GM21619 (cell line): ENCODE data around the gene U2AF2.
"Not testable (repeated sequence)": the region's sequence is repeated elsewhere in the genome, so short reads cannot be mapped to it uniquely, and the experiment has no call there.

Experiments used
- ATAC-seq: cut with Tn5 transposase; IDR thresholded peaks from one replicate; pipeline ENCODE4 v1.9.1; 2021; ENCODE audit not compliant: unreplicated experiment

The U2AF2 gene

DNA sequence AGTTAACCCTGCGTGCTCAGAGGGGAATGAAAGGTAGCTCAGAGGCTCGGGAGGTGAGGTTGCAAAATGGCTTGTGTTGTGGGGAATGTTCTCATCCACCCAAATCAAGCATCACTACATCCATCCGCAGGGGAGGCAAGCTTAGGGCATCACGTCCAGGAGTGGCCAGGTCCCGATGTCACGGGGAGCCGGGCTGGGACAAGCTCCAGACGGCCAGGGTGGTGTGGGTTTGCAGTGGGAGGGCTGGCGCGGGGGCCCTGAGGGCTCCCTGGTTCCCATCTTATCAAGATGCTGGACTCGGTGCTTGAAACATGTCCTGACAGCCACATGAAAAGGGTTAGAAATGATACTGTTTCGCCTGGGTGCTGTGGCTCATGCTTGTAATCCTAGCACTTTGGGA, 46.0 kb downstream of the U2AF2 start:
- no peak for ATAC-seq

DNA sequence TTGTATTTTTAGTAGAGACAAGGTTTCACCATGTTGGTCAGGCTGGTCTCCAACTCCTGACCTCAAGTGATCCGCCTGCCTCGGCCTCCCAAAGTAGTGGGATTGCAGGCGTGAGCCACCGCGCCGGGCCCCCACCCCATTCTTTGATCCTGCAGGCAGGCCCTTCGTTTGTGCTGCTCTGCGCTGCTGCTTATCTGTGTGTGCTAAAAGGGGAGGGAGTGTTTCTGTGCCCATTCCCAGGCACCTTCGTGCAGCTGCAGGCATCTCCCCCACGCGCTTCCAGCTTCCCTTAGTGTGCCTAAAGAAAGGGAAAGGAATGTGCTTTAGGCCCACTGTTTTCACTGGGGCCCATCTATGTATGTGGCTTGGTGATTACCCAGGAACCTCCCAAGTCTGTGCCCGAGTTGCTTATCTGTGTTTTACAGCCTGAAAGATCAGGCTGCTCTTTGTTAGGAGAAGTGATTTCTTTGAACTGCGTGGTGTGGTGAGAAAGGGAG, 47.3 kb downstream of the U2AF2 start:
- no peak for ATAC-seq

DNA sequence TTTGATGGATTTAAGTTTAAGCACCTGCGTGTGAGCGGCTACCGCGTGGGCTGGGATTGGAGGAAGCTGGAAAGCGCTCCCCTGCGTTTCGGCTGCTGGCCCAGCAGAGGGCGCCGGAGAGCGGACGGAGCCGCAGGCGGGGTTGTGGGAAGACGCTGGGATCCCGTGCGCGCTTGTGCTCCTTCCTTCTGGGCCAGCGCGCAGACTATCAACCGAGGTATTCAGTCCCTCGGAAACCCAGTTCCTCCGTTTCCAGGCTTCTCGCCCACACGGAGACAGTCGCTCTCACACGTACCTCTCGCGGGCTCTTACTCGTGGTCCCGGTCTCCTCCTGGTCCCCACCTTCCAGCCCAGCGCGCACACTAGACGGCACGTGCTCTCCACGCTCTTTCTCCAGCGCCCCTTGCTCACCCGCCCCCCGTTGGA, 49.0 kb downstream of the U2AF2 start:
- ATAC-seq: no peak

DNA sequence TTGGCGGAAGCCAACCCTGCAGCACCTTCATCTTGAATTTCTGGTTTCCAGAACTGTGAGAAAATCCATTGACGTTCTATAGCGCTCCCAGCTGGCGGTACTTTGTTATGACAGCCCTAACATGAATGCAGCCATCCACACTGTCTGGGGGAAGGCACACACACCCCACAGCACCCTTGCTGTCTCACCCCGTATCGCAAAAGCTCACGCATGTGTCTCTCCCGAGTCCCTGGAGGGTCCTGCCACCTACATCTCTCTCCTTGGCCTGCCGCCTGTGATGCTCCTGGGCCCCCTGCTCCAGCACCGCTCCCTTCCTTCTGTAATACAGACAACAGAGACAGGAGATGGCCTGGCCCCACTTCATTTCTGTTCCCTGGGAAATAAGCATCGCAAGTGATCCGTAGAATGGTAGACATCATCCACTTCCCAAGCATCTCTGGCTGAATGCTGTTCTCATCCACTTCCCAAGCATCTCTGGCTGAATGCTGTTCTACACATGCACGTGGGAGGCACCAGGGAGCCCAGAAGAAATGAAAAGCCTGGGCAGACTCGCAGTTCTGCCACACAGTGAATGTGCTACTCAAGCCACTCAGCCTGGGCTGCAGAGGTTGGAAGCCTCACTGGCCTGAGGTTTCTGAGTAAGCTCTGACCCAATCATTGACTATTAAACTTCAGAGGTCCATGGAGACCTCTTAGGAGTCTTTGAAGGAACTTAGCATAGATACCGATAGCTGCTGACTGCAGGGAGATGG, 49.8 kb downstream of the U2AF2 start:
- no peak for ATAC-seq

DNA sequence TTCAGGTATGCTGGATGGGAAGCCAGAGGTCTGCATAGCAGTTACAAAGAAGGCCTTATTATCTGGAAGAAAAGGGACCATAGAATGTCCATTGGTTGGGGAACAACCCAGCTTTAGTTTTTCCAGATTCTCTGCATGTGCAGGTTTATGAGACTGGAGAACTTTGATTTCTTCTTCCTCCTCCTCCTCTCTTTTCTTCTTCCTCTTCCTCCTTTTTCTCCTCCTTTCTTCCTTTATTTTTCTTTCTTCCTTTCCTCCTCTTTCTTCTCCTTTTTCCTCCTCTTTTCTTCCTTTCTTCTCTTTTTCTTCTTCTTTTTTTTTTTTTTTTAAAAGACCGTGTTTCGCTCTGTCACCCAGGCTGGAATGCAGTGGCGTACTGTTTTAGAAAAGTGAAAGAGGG, 51.1 kb downstream of the U2AF2 start:
- no peak for ATAC-seq

DNA sequence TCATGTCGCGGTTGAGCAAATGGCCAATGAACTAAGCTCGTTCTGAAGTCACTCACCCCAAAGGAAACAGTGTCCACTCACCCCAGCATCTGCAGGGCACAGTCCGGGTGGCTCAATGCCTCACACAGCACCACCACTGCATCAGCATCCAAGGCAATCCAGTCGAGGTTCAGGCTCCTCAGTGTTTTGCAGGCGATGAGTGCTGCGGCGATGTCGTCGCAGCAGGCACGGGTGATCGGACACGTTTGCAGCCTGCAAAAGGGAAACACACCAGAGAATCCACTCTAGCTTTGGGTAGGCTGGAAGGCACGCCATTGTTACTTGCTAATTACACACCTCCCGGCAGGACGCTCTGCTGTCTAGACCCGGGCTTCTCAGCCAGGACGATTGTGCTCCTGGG, 56.9 kb downstream of the U2AF2 start:
- no peak for ATAC-seq

DNA sequence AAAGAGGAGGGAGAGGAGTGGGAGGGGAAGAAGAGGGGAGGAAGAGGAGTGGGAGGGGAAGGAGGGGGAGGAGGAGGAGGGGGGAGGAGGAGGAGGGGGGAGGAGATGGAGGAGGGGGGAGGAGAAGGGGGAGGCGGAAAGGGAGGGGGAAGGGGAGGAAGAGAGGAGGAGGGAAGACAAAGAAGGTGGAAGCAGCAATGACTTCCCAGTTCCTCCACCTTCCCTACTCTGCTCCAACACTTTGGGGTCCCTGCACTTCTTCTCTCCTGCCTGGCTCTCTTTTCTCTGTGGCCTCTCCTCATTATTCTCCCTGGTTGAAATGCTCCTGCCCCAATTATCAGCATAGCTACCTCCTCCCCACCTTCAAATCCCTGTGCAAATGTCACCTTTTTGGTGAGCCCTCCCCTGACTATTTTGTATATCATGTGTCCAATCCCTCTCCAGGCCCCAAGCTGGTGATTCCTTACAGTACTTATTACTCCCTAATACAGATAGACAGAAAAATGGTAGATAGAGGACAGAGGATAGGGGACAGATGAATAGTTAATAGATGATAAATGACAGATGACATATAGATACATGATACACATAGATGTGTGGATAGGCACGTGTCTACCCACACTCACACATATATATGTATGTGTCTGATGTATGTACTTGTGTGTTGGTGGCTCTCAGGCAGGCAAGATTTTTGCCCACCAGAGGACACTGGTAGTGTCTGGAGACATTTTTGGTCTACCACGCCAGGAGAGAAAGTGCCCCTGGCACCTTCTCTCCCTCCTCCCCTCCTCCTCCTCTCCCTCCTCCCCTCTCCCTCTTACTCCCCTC, 58.2 kb downstream of the U2AF2 start:
- no peak for ATAC-seq

DNA sequence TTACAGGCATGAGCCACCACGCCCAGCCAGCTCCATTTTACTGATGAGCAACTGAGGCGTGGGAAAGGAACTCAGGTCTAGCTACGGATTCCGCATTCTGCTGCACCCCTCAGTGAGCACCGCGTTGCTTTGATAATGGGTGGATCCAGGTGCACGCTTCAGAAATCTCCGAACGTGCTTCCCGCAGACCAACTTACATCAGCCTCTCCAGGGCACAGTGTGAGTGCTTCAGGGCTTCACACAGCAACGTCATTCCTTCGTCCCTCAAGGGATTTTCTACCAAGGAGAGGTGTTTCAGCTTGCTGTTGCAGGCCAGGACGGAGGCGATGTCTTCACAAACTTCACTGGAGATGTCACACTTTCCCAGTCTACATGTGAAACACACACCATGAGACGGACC, 61.7 kb downstream of the U2AF2 start:
- no peak for ATAC-seq

DNA sequence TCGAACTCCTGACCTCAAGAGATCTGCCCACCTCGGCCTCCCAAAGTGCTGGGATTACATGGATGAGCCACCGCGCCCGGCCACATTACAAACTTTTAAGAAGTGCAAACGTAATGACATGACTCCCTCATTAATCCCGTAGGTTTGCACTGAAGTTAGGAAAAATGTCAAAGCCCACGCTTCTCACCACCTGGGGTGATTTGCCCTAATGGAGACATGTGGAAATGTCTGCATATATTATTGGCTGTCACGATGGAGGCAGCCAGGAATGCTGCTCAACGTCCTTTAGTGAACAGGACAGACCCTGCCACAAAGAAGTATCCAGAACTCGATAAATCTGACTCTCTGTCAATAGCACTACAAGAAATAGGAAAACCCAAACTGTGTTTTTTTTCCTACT, 62.4 kb downstream of the U2AF2 start:
- ATAC-seq: no peak

DNA sequence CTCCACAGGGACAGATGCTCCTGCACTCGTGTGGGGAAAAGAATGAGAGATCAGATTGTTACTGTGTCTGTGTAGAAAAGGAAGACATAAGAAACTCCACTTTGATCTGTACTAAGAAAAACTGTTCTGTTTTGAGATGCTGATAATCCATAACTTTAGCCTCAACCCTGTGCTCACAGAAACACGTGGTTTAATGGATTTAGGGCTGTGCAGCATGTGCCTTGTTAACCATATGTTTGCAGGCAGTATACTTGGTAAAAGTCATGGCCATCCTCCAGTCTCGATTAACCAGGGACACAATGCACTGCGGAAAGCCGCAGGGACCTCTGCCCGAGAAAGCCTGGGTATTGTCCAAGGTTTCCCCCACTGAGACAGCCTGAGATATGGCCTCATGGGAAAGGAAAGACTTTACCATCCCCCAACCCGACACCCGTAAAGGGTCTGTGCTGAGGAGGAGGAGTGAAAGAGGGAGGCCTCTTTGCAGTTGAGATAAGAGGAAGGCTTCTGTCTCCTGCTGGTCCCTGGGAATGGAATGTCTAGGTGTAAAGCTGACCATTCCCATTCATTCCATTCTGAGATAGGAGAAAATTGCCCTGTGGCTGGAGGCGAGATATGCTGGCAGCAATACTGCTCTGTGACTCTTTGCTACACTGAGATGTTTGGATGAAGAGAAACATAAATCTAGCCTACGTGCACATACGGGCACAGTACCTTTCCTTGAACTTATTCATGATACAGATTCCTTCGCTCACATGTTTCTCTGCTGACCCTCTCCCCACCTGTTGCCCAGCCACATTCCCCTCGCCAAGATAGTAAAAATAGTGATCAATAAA, 63.3 kb downstream of the U2AF2 start:
- not testable (repeated sequence) for ATAC-seq

DNA sequence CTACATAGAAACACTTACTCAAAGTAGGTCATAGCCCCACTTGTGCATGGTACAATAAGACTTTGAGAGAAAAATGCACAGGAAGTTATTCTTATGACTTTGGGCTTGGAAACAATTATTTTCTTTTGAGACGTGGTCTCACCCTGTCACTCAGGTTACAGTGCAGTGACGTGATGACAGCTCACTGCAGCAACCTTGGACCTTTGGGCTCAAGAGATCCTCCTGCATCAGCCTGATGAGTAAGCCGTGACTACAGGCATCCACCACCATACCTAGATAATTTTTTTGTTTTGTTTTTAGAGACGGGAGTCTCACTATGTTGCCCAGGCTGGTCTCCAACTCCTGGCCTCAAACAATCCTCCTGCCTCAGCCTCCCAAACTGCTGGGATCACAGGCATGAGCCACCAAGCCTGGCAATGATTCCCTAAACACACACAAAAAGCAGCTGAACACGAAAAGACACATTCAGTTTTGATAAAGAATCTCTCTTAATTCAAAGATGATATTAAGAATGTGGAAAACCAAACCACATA, 65.4 kb downstream of the U2AF2 start:
- no peak for ATAC-seq

DNA sequence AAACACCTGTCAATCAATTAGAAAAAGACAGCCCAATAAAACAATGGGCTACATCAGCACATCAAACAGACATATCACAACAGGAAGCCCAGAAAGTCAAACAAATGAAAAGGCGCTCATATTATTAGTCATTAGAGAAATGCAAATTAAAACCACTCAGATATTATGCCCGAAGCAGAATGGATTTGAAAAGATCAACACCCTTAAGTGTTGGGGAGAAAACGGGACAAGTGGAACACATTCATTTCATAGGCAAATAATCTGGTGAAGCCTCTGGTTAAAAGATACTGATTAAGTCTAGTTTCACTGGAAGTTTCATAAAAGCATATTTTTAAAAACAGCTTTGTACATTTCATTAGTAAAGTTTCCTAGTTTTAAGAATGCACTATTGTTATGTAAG, 66.0 kb downstream of the U2AF2 start:
- ATAC-seq: no peak

DNA sequence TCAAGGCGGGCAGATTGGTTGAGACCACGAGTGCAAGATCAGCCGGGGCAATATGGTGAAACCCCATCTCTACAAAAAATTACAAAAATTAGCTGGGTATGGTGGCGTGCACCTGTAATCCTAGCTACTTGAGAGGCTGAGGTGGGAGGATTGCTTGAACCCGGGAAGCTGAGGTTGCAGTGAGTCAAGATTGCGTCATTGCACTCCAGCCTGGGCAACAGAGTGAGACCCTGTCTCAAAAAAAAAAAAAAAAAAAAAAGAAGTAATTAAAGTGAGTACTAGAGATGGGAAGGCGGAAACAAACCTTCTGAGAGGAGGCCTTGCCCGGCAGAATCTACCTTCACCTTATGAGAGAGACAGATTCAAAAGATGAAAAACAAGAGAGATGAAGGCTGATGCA, 68.7 kb downstream of the U2AF2 start:
- ATAC-seq: no peak
